ENCODE results near the gene CHST3. TPM values are rescaled to one million over a fixed set of nuclear protein-coding genes. Genes with fewer than 3 reads are reported as not detected.

CHST3 gene
- total and polyA plus RNA-seq, 10 of the 15 experiments (the other 5 are each of a cell fraction or from before 2014, with no cell fraction given): 0.03 to 0.50 (median 0.05) TPM; not detected in 2

GRCh38 chr10:72025832-72026231, 61.6 kb downstream of the CHST3 start:
- no peaks in the 10 kb centered on the region for H3K79me2 ChIP-seq (ENCODE audit: control insufficient read depth, insufficient read depth, low read length)
- no peaks in the 10 kb centered on the region for H4K20me1 ChIP-seq (ENCODE audit: control insufficient read depth, insufficient read depth)
- in situ Hi-C loops (cut with MboI): no loop called here
- intact Hi-C loops (cut with micrococcal nuclease; ENCODE audit: unreplicated experiment): no loop called here
- RAD21 ChIA-PET (ENCODE audit: unreplicated experiment): interaction anchor here (0.8 kb wide), 1 partner anchor 70 kb away, joined by 3 read pairs; no protein-coding TSS in a partner anchor
- H3K9ac ChIP-seq (ENCODE audit: control insufficient read depth, insufficient read depth, low read length): no peak overlapping the region
- no peak overlapping the region for H2AFZ ChIP-seq (ENCODE audit: control insufficient read depth, low read depth, low read length)
- H3K4me2 ChIP-seq (ENCODE audit: control insufficient read depth, insufficient read depth): no peak overlapping the region
- DNase-seq (ENCODE audit: low read depth, low spot score) (no peak), ATAC-seq (no peak), FAIRE-seq (no peak)
- CTCF ChIA-PET: interaction anchor here (1.2 kb wide), 1 partner anchor 23 kb away, joined by 3 read pairs; no protein-coding TSS in a partner anchor
- TF ChIP-seq POLR2AphosphoS2 (IDR thresholded peaks at IDR 0.05; ENCODE audit: low read depth, low read length) (no peak), PBX3 (IDR thresholded peaks at IDR 0.05; ENCODE audit: insufficient replicate concordance, low read depth, low read length) (no peak), KDM1A (IDR thresholded peaks at IDR 0.05; ENCODE audit: borderline replicate concordance) (no peak), FOS (IDR thresholded peaks at IDR 0.05; ENCODE audit: borderline replicate concordance, extremely low read depth, insufficient read length) (no peak), BCLAF1 (IDR thresholded peaks at IDR 0.05) (no peak), SKIL (IDR thresholded peaks at IDR 0.05; ENCODE audit: low read depth, poor library complexity, severe bottlenecking) (no peak), IKZF1 (conservative IDR thresholded peaks at IDR 0.05) (no peak), POU2F2 (IDR thresholded peaks at IDR 0.05; ENCODE audit: borderline replicate concordance, low read depth, low read length) (no peak), RFX5 (IDR thresholded peaks at IDR 0.05; ENCODE audit: low read depth, low read length) (no peak), ATF7 (IDR thresholded peaks at IDR 0.05; ENCODE audit: low read depth) (no peak), RELA (IDR thresholded peaks at IDR 0.05; ENCODE audit: borderline replicate concordance, partially characterized antibody) (no peak), TBL1XR1 (IDR thresholded peaks at IDR 0.05; ENCODE audit: low read depth, low read length) (no peak), YY1 (IDR thresholded peaks at IDR 0.05; ENCODE audit: low read depth, low read length) (no peak), SREBF2 (IDR thresholded peaks at IDR 0.05; ENCODE audit: low read length) (no peak), RBBP5 (conservative IDR thresholded peaks at IDR 0.05) (no peak)
- WGBS (ENCODE audit: insufficient coverage, insufficient replicate concordance, low lambda C conversion rate, missing lambda C conversion rate): 37% methylated on average over 5 of the region's 5 CpGs
- no peak overlapping the region for H3K27ac ChIP-seq (ENCODE audit: control insufficient read depth, insufficient read depth)
- no peak overlapping the region for H3K4me3 ChIP-seq
- no peaks in the 10 kb centered on the region for H3K36me3 ChIP-seq (ENCODE audit: control insufficient read depth in 2 of 2, insufficient read depth in 2 of 2, low read length in 1 of 2)
- no peaks in the 10 kb centered on the region for H3K9me3 ChIP-seq (replicated peaks; ENCODE audit: control insufficient read depth, insufficient read depth, low read length)
- peaks cover 2 to 4% of the 10 kb centered on the region in 2 experiments; a peak in 2 of 4 replicates for H3K27me3 ChIP-seq (replicated peaks in 1 of 2; ENCODE audit: control insufficient read depth in 2 of 2, insufficient read depth in 2 of 2, low read length in 1 of 2)
- no peaks in the 10 kb centered on the region for H3K4me1 ChIP-seq (ENCODE audit: control insufficient read depth, insufficient read depth, low read length)
- POLR2A ChIA-PET: no interaction called here
- BruUV-seq (replicated peaks): no TSS peak
- SMC1A ChIA-PET (ENCODE audit: uncharacterized antibody, unreplicated experiment): interaction anchor here (1.5 kb wide), 1 partner anchor 66 kb away, joined by 4 read pairs; no protein-coding TSS in a partner anchor

All from GM12878 (cell line).